Mesothelial cell of epicardium (in vitro differentiated cells): ENCODE data around the gene CA5B. TPM values are rescaled to one million over a fixed set of nuclear protein-coding genes. Genes with fewer than 3 reads are reported as not detected.
"Not testable (repeated sequence)": the region's sequence is repeated elsewhere in the genome, so short reads cannot be mapped to it uniquely, and the experiment has no call there.

Experiments
- DNase-seq, 2 experiments: peaks; one replicate each; pipeline ENCODE4 v3.0.0; 2021; ENCODE audit warnings: low spot score in 2 of 2; ENCODE audit not compliant: unreplicated experiment in 2 of 2
- H3K27ac Mint-ChIP-seq: 2 replicates; pipeline ENCODE4 v1.8.0; 2021; ENCODE audit warnings: mixed read lengths
- H3K27me3 Mint-ChIP-seq: 2 replicates; pipeline ENCODE4 v1.8.0; 2021; ENCODE audit warnings: low read depth, mixed read lengths
- H3K36me3 Mint-ChIP-seq: 2 replicates; pipeline ENCODE4 v1.8.0; 2021; ENCODE audit warnings: mixed read lengths
- H3K4me1 Mint-ChIP-seq: 2 replicates; pipeline ENCODE4 v1.8.0; 2021; ENCODE audit warnings: mixed read lengths
- H3K4me3 Mint-ChIP-seq: 2 replicates; pipeline ENCODE4 v1.8.0; 2021; ENCODE audit warnings: mild to moderate bottlenecking, moderate library complexity, mixed read lengths
- H3K9me3 Mint-ChIP-seq: 2 replicates; pipeline ENCODE4 v1.8.0; 2021; ENCODE audit warnings: mixed read lengths
- CTCF ChIP-seq: fragments of 200-600 bp; sonication (generic); IDR thresholded peaks from one replicate; pipeline ENCODE4 v1.5.0; 2021; ENCODE audit warnings: antibody characterized with exemption; ENCODE audit not compliant: unreplicated experiment
- total RNA-seq: library from RNA; stranded (reverse); gene quantifications from 3 replicates; pipeline ENCODE4 v1.2.1, GENCODE V29; 2021

CA5B gene
- total RNA-seq, 1 donor from 2014 or later, result 24.0 TPM

GRCh38 chrX:15755091-15755490 lies 17.0 kb downstream of the CA5B start:
- no peaks in the 10 kb centered on the region for H3K9me3 Mint-ChIP-seq
- no peak overlapping the region for H3K4me3 Mint-ChIP-seq
- TF ChIP-seq CTCF, result no peak
- H3K4me1 Mint-ChIP-seq, result peaks cover 22% of the 10 kb centered on the region
- H3K27me3 Mint-ChIP-seq, result no peaks in the 10 kb centered on the region
- H3K36me3 Mint-ChIP-seq, result peaks cover 12% of the 10 kb centered on the region
- DNase-seq, result no peak
- no peak overlapping the region for H3K27ac Mint-ChIP-seq

- Mint-ChIP-seq H3K27ac (no peak overlapping the region), H3K36me3 (peaks cover 8% of the 10 kb centered on the region), H3K9me3 (no peaks in the 10 kb centered on the region), H3K27me3 (no peaks in the 10 kb centered on the region), H3K4me3 (no peak overlapping the region), H3K4me1 (peaks cover 5% of the 10 kb centered on the region)
- no peak for DNase-seq
- no peak for TF ChIP-seq CTCF
Measured at GRCh38 chrX:15758140-15758539, 20.1 kb downstream of the CA5B start.

- not testable (repeated sequence) for H3K9me3 Mint-ChIP-seq, H3K36me3 Mint-ChIP-seq, DNase-seq, H3K27ac Mint-ChIP-seq, H3K4me1 Mint-ChIP-seq, H3K4me3 Mint-ChIP-seq, H3K27me3 Mint-ChIP-seq
Measured at GRCh38 chrX:15759886-15760285, 21.8 kb downstream of the CA5B start.

GRCh38 chrX:15761564-15762191 lies 23.6 kb downstream of the CA5B start:
- no peak for DNase-seq
- no peaks in the 10 kb centered on the region for H3K4me1 Mint-ChIP-seq
- H3K36me3 Mint-ChIP-seq, result peaks cover 7% of the 10 kb centered on the region
- no peak for TF ChIP-seq CTCF
- H3K4me3 Mint-ChIP-seq, result no peak overlapping the region
- no peaks in the 10 kb centered on the region for H3K9me3 Mint-ChIP-seq
- H3K27me3 Mint-ChIP-seq, result no peaks in the 10 kb centered on the region
- H3K27ac Mint-ChIP-seq, result no peak overlapping the region

GRCh38 chrX:15769300-15769954 lies 31.4 kb downstream of the CA5B start:
- Mint-ChIP-seq H3K27ac (no peak overlapping the region), H3K36me3 (peaks cover 24% of the 10 kb centered on the region), H3K4me3 (no peak overlapping the region), H3K9me3 (peaks cover 7% of the 10 kb centered on the region), H3K27me3 (no peaks in the 10 kb centered on the region), H3K4me1 (no peaks in the 10 kb centered on the region)
- TF ChIP-seq CTCF, result no peak
- DNase-seq, result no peak

GRCh38 chrX:15781961-15782699 lies 44.1 kb downstream of the CA5B start:
- no peak for TF ChIP-seq CTCF
- no peak for DNase-seq

More at GRCh38 chrX:15781961-15782699, 44.1 kb downstream of the CA5B start:
- Mint-ChIP-seq H3K4me1 (no peaks in the 10 kb centered on the region), H3K27me3 (no peaks in the 10 kb centered on the region), H3K4me3 (no peak overlapping the region), H3K36me3 (peaks cover 18% of the 10 kb centered on the region), H3K27ac (peak overlapping the region; percentile 19), H3K9me3 (peaks cover 8% of the 10 kb centered on the region)
